HG02798 (cell line): ENCODE results near the gene B3GNT9.

Experiments
- ATAC-seq: cut with Tn5 transposase; IDR thresholded peaks from one replicate; pipeline ENCODE4 v1.9.1; 2021; ENCODE audit warnings: mild to moderate bottlenecking; ENCODE audit not compliant: unreplicated experiment, poor library complexity

Gene B3GNT9, protein sequence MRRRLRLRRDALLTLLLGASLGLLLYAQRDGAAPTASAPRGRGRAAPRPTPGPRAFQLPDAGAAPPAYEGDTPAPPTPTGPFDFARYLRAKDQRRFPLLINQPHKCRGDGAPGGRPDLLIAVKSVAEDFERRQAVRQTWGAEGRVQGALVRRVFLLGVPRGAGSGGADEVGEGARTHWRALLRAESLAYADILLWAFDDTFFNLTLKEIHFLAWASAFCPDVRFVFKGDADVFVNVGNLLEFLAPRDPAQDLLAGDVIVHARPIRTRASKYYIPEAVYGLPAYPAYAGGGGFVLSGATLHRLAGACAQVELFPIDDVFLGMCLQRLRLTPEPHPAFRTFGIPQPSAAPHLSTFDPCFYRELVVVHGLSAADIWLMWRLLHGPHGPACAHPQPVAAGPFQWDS

DNA sequence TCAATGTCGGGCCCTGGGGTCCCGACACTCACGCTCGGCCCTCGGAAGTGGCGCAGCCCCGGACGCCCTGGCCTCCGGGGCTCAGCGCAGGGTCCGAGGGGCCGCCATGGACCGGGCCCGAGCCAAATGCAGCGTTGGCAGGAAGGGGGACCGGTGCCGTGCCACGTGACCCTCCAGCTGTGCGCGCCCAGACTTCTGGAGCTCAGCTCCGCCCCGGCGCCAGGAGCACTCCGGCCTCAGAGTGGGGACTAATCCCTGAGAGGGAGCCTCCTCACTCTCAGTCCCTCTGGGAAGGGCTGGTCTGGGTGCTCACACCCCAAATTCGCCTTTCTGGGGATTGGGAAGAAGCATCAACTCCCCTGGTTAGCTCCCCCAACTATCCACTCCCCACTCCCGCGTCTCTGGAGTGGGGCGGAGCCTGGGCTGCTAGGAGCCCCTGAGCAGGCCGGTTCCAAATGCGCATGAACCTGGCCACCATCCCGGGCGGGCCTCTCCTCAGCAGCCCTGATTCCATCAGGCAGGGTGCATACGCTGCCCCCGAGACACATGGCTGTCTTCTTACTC, at the start of gene B3GNT9:
B3GNT9 (minus strand) TSS at position 166 of the 564 bp plus-strand sequence. CDS start 513 bp downstream, outside the sequence.
- peak; percentile 69 for ATAC-seq

- no peak for ATAC-seq
These were observed 49.7 kb upstream of the B3GNT9 start for GRCh38 chr16:67200491-67200890.

DNA sequence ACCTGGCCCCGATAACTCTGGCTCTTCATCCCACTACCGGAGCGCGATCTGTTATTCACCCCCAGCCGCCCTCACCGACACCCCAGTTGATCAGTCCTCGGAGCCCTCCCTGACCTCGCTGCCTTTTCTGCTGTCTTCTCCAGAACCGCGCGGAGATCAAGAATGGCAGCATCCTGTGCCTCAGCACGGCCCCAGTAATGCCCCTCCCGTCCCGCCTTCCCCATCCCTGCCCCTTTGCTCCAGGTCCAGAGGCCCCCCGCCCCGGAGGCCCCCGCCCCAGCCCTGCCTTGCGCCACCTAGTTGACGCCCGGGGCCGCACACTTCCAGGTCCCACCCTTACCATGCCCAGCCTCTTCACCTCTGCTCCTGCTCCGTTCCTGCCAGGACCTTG, 49.0 kb upstream of the B3GNT9 start:
- no peak for ATAC-seq

GRCh38 chr16:67199011-67199807, 48.4 kb upstream of the B3GNT9 start, which contains the start of gene ELMO3:
ELMO3 (plus strand) TSS chr16:67199131; CDS start chr16:67199327, 196 bp downstream.
- no peak for ATAC-seq

DNA sequence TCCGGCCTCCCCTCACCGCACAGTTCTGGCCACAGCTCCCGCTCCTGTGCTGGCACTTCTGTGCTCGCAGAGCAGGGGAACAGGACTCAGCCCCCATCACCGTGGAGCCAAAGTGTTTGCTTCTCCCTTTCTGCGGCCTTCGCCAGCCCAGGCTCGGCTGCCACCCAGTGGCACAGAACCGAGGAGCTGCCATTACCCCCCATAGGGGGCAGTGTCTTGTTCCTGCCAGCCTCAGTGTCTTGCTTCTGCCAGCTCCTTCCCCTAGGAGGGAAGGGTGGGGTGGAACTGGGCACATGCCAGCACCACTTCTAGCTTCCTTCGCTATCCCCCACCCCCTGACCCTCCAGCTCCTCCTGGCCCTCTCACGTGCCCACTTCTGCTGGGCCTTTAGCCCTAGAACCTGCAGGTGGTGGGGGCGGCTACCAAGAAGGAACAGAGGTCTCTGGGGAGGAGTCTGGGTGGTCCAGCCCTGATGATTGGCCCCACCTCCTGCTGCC, 47.5 kb upstream of the B3GNT9 start:
- no peak for ATAC-seq

- ATAC-seq, result no peak
These were observed 46.9 kb upstream of the B3GNT9 start for GRCh38 chr16:67197704-67198103.

GRCh38 chr16:67196881-67197280, 46.1 kb upstream of the B3GNT9 start:
- ATAC-seq, result no peak

GRCh38 chr16:67195676-67196075, 44.9 kb upstream of the B3GNT9 start:
- no peak for ATAC-seq

DNA sequence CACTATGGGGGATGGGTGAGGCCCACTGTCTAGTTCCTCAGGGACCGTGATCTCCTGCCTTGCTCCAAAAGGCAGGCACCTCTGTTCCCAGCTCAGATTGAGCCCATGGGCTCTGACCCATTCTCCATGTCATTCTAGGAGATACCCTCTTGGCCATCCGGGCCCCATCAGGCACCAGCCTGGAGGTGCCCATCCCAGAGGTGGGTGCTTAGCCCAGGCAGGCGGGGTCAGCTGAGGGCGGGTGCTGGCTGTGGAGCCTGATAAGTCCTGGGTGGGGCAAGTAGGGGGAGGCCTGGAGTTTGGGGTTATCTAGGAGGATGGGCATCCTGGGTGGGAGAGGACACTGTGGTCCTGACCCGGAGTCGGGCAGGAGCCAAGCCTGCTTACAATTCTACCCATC, 43.5 kb upstream of the B3GNT9 start:
- no peak for ATAC-seq

DNA sequence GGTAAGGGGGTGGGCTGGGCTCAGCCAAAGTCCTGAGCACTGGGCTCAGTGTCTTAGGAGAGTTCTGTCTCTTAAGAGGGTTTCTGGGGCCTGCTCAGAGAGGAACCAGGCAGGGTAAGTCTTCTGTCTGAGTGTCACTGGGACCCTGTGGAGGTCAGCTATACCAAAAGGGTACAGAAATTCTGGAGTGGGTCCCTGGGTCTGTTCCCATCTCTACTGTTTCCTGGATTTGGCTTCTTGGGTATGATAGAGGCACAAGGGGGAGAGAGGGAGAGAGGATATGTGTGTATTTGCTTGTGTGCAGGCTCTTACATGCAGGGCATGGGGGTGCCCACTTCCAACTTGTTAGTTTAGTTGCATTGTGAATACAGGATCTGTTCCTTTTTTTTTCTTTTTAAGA, 42.7 kb upstream of the B3GNT9 start:
- no peak for ATAC-seq

- no peak for ATAC-seq
These were observed 42.1 kb upstream of the B3GNT9 start for GRCh38 chr16:67192781-67193361.

- peak; percentile 95 for ATAC-seq
These were observed 41.3 kb upstream of the B3GNT9 start, which contains the start of gene E2F4 for GRCh38 chr16:67191995-67192681. E2F4 (plus strand) TSS chr16:67192155; CDS start chr16:67192228, 73 bp downstream.

DNA sequence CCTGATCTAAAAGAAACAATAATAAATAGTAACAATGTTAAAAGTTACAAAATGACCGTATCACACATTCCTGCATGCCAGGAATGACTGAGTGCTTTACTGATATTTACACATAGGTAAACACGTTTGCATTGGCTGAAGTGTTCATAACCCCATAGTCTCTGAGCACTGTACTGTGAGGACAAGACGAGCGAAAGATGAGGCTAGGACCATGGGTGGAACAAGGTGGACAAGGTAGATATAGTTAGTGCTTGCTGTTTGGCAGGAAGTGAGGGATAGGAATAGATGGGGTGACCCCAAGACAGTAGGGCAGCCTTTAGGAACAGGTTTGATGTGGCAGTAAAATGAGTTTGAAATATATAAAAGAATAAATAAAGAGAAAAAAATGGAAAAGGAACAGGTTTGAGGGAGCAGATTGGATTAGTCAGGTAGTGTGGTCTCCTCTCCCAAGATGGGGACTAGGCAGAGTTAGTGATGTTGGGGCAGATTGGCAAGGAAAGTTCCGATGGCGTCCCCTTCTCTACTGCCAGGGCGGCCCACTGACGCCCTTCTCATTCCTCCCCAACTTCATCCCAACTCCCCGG, 40.7 kb upstream of the B3GNT9 start:
- ATAC-seq, result no peak

- no peak for ATAC-seq
These were observed 39.9 kb upstream of the B3GNT9 start for GRCh38 chr16:67190448-67191399.

GRCh38 chr16:67190041-67190440, 39.2 kb upstream of the B3GNT9 start, which contains the start of gene EXOC3L1:
EXOC3L1 (minus strand) TSS chr16:67190136; CDS start chr16:67189676, 460 bp downstream.
- no peak for ATAC-seq

DNA sequence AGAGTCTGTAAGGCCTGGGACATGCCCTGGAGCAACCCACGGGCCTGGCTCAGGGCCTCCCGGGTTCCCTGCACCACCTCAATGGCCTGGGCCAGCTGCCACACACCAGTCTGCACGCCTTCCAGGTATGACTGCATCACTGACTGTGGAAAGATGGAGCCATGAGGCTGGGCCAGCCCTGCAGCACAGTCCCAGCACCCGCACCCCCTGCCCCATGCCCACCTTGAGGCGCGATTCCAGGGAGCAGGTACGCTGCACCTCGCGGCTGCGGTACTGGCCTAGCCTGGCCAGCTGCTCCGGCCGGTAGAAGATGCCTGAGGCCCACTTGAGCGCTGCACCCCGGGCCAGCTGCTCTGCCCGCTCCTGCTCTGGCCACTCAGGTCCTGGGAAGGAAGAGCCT, 38.0 kb upstream of the B3GNT9 start:
- ATAC-seq, result no peak

DNA sequence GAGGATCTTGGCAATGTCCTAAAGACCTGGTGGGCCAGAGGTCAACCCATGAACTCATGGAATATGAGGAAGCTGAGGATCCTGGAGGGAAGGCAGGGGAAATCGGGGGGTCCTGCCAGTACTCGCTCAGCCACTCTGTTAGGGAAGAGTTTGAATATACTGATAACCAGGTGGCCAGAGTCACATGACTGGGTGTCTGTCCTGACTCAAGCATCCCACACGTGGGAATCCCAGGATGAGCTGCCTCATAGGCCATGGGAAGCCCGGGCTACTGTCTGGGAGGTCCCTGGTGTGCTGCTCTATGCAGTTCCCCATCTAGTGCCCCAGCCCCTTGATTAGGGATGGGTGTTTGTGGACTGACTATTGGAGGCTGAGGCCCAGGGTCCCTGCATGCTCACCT, 37.5 kb upstream of the B3GNT9 start:
- no peak for ATAC-seq

DNA sequence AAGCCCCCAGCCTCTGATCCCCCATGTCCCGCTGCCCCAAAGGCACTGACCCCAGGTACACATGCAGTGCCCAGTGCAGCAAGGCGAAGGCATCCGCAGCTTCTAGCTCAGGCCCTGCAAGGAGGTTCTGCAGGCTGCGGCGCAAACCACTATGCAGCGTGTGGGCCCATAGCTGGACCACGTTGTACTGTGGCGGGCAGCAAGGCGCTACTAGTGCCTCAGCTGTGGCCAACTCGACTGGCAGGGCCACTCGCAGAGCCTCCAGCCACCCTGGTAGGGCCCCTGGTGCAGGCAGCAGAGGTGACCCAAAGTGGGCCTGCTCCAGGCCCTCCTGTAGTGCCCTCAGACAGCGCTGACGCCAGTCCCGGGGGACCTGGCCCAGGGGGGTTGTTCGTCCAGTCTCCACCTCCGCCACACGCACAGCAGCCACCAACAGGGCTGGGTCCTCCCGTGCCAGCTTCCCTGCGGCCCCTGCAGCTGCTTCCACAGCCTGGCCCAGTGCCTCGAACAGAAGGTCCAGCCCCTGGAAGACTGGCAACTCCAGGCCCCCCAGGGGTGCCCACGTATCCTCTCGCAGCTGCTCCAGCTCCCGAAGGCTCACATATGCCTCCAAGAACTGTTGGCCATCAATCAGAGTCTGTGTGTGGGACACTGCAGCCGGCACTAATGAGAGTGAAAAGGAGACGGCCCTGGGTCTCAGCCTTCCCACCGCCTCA, 36.5 kb upstream of the B3GNT9 start:
- no peak for ATAC-seq
